Measurements from ENCODE around the gene PIK3CD.
A peak's percentile ranks its signal among the peaks of the same experiment; 100 is the strongest.
"Not testable (repeated sequence)": the region's sequence is repeated elsewhere in the genome, so short reads cannot be mapped to it uniquely, and the experiment has no call there.

Gene PIK3CD

GRCh38 chr1:9689971-9690381, 38.4 kb downstream of the PIK3CD start:
- DNase-seq: no peak

GRCh38 chr1:9690440-9691107, 39.0 kb downstream of the PIK3CD start:
- DNase-seq: no peak

GRCh38 chr1:9691108-9691445, 39.5 kb downstream of the PIK3CD start:
- DNase-seq: no peak

- DNase-seq: no peak
These were observed 40.2 kb downstream of the PIK3CD start for GRCh38 chr1:9691691-9692090.

- DNase-seq: no peak
These were observed 45.3 kb downstream of the PIK3CD start for GRCh38 chr1:9696793-9697192.

GRCh38 chr1:9699361-9699760, 47.8 kb downstream of the PIK3CD start:
- DNase-seq: no peak

GRCh38 chr1:9700340-9700739, 48.8 kb downstream of the PIK3CD start:
- no peak for DNase-seq

GRCh38 chr1:9701665-9702064, 50.1 kb downstream of the PIK3CD start:
- no peak for DNase-seq

GRCh38 chr1:9703165-9703509, 51.6 kb downstream of the PIK3CD start:
- DNase-seq: no peak

GRCh38 chr1:9703681-9704080, 52.1 kb downstream of the PIK3CD start:
- no peak for DNase-seq

GRCh38 chr1:9705337-9706093, 54.0 kb downstream of the PIK3CD start:
- no peak for DNase-seq

GRCh38 chr1:9706178-9706577, 54.6 kb downstream of the PIK3CD start:
- DNase-seq: no peak

GRCh38 chr1:9710037-9710436, 58.5 kb downstream of the PIK3CD start:
- no peak for DNase-seq

- DNase-seq: peak in 1 of 2 donors; percentile 31
These were observed 60.0 kb downstream of the PIK3CD start for GRCh38 chr1:9711466-9712020.

GRCh38 chr1:9712767-9713166, 61.2 kb downstream of the PIK3CD start:
- DNase-seq: not testable (repeated sequence)

- peak in 1 of 2 donors; percentile 67 for DNase-seq
These were observed 62.8 kb downstream of the PIK3CD start for GRCh38 chr1:9714257-9714718.

- DNase-seq: peak; percentile 50
These were observed 64.2 kb downstream of the PIK3CD start for GRCh38 chr1:9715536-9716226.

GRCh38 chr1:9716404-9717192, 65.1 kb downstream of the PIK3CD start:
- DNase-seq: peak in 1 of 2 donors; percentile 20

- peak; percentile 89 to 92 for DNase-seq
These were observed 65.9 kb downstream of the PIK3CD start for GRCh38 chr1:9717193-9718005.

- DNase-seq: no peak
These were observed 66.6 kb downstream of the PIK3CD start for GRCh38 chr1:9718006-9718680.

Measured in CD4-positive, alpha-beta T cell treated with Interferon alpha-2 for 1 hour (primary cell).